GM12878 (cell line): ENCODE measurements around the gene PCNP. TPM values are rescaled to one million over a fixed set of nuclear protein-coding genes. Genes with fewer than 3 reads are reported as not detected.
"Not testable (repeated sequence)": the region's sequence is repeated elsewhere in the genome, so short reads cannot be mapped to it uniquely, and the experiment has no call there.

Experiments used
- ATAC-seq: fragments of 200-7000 bp; cut with Tn5 transposase; 3 replicates; pipeline ENCODE4 v1.9.1; 2020; ENCODE audit warnings: mild to moderate bottlenecking, moderate library complexity
- BruUV-seq: library from RNA; stranded (reverse); fragments of 400-500 nt; replicated peaks from 2 replicates; lab custom pipeline; 2021; lab: Mats Ljungman, UMichigan
- CTCF ChIA-PET: fragments of 300-600 bp; sonication (Branson Sonifier 250); formaldehyde crosslinking; extraction: SDS; loops from one replicate; lab custom pipeline; 2021; ENCODE audit warnings: inconsistent platforms; lab: Yijun Ruan, JAX
- POLR2A ChIA-PET: fragments of 350-600 bp; formaldehyde crosslinking; extraction: SDS; loops from one replicate; lab custom pipeline; 2021; ENCODE audit warnings: inconsistent platforms; lab: Charles Lee
- RAD21 ChIA-PET: fragments of 300-600 bp; sonication (Branson Sonifier 250); formaldehyde crosslinking; loops from one replicate; lab custom pipeline; 2023; ENCODE audit warnings: antibody characterized with exemption; ENCODE audit not compliant: unreplicated experiment; lab: Charles Lee
- SMC1A ChIA-PET: fragments of 300-600 bp; sonication (Branson Sonifier 250); formaldehyde crosslinking; loops from one replicate; lab custom pipeline; 2023; ENCODE audit not compliant: unreplicated experiment, uncharacterized antibody; lab: Charles Lee
- DNase-seq: peaks from one replicate; pipeline ENCODE4 v3.0.0-alpha.2; 2011; ENCODE audit warnings: low read depth, low spot score
- FAIRE-seq: peaks from 3 replicates; lab custom pipeline; 2011; peaks lifted over from hg19 to GRCh38; lab: Jason Lieb, UNC
- H2AFZ ChIP-seq: 2 replicates; pipeline ENCODE4 v1.6.0; 2011; ENCODE audit warnings: low read depth, low read length, control low read depth; ENCODE audit not compliant: control insufficient read depth
- H3K27ac ChIP-seq: 2 replicates; pipeline ENCODE4 v1.5.1; 2011; ENCODE audit warnings: control low read depth; ENCODE audit not compliant: control insufficient read depth, insufficient read depth
- H3K27me3 ChIP-seq, 2 experiments: replicated peaks in 1 of 2; 2 replicates each; pipeline versions ENCODE4 v1.6.0 to v1.6.1; 2011; ENCODE audit warnings: low read length in 1 of 2; ENCODE audit not compliant: control insufficient read depth in 2 of 2, insufficient read depth in 2 of 2
- H3K36me3 ChIP-seq, 2 experiments: 2 replicates each; pipeline ENCODE4 v1.5.1; 2011; ENCODE audit warnings: low read length in 1 of 2; ENCODE audit not compliant: control insufficient read depth in 2 of 2, insufficient read depth in 2 of 2
- H3K4me1 ChIP-seq: 2 replicates; pipeline ENCODE4 v1.6.1; 2011; ENCODE audit warnings: mild to moderate bottlenecking, low read length, moderate library complexity, mixed read lengths; ENCODE audit not compliant: control insufficient read depth, insufficient read depth
- H3K4me2 ChIP-seq: 2 replicates; pipeline ENCODE4 v1.6.0; 2011; ENCODE audit warnings: control low read depth; ENCODE audit not compliant: control insufficient read depth, insufficient read depth
- H3K4me3 ChIP-seq: fragments of 200-600 bp; sonication (generic); 2 replicates; pipeline ENCODE4 v1.5.1; 2016
- H3K79me2 ChIP-seq: 2 replicates; pipeline ENCODE4 v1.6.0; 2011; ENCODE audit warnings: low read length; ENCODE audit not compliant: control insufficient read depth, insufficient read depth
- H3K9ac ChIP-seq: 2 replicates; pipeline ENCODE4 v1.8.0; 2011; ENCODE audit warnings: low read length, control low read depth, mixed read lengths; ENCODE audit not compliant: control insufficient read depth, insufficient read depth
- H3K9me3 ChIP-seq: replicated peaks from 3 replicates; pipeline ENCODE4 v1.5.1; 2011; ENCODE audit warnings: mild to moderate bottlenecking, low read length; ENCODE audit not compliant: control insufficient read depth, insufficient read depth
- H4K20me1 ChIP-seq: 2 replicates; pipeline ENCODE4 v1.6.0; 2011; ENCODE audit not compliant: control insufficient read depth, insufficient read depth
- ESRRA ChIP-seq: IDR thresholded peaks from 2 replicates; pipeline ENCODE4 v1.6.1; 2012; ENCODE audit warnings: mild to moderate bottlenecking, low read length, improper control_type of control experiment
- FOXK2 ChIP-seq: fragments of 450-650 bp; IDR thresholded peaks from 2 replicates; pipeline ENCODE4 v1.6.1; 2017; ENCODE audit warnings: mild to moderate bottlenecking, moderate library complexity
- LARP7 ChIP-seq: fragments of 450-650 bp; IDR thresholded peaks from 2 replicates; pipeline ENCODE4 v1.6.1; 2017; ENCODE audit warnings: mild to moderate bottlenecking
- MEF2A ChIP-seq: IDR thresholded peaks from 2 replicates; pipeline ENCODE4 v1.6.1; 2011; ENCODE audit warnings: low read depth, mild to moderate bottlenecking, low read length, moderate library complexity; ENCODE audit not compliant: insufficient read depth
- NFYB ChIP-seq: IDR thresholded peaks from 2 replicates; pipeline ENCODE4 v1.6.1; 2011; ENCODE audit warnings: low read depth, mild to moderate bottlenecking, low read length, improper control_type of control experiment, moderate library complexity; ENCODE audit not compliant: insufficient read depth
- PAX8 ChIP-seq: fragments of 450-650 bp; IDR thresholded peaks from 2 replicates; pipeline ENCODE4 v1.6.1; 2017; ENCODE audit warnings: mild to moderate bottlenecking, moderate library complexity
- PBX3 ChIP-seq: IDR thresholded peaks from 2 replicates; pipeline ENCODE4 v1.6.1; 2011; ENCODE audit warnings: mild to moderate bottlenecking, low read depth, low read length, moderate library complexity; ENCODE audit not compliant: insufficient replicate concordance
- SIX5 ChIP-seq: IDR thresholded peaks from 2 replicates; pipeline ENCODE4 v1.6.1; 2011; ENCODE audit warnings: mild to moderate bottlenecking, low read depth, low read length, moderate library complexity; ENCODE audit not compliant: severe bottlenecking
- STAT1 ChIP-seq: fragments of 450-650 bp; conservative IDR thresholded peaks from 2 replicates; pipeline ENCODE4 v1.6.1; 2014; ENCODE audit warnings: antibody characterized with exemption, mild to moderate bottlenecking
- TAF1 ChIP-seq: IDR thresholded peaks from 2 replicates; pipeline ENCODE4 v1.6.1; 2011; ENCODE audit warnings: mild to moderate bottlenecking, low read depth, low read length, borderline replicate concordance
- TBL1XR1 ChIP-seq: IDR thresholded peaks from 2 replicates; pipeline ENCODE4 v1.6.1; 2012; ENCODE audit warnings: low read depth, low read length, improper control_type of control experiment
- TCF3 ChIP-seq: IDR thresholded peaks from 2 replicates; pipeline ENCODE4 v1.6.1; 2012; ENCODE audit warnings: low read depth, mild to moderate bottlenecking, low read length, borderline replicate concordance; ENCODE audit not compliant: insufficient read depth
- ZNF24 ChIP-seq: fragments of 450-650 bp; IDR thresholded peaks from 2 replicates; pipeline ENCODE4 v1.6.1; 2017; ENCODE audit warnings: antibody characterized with exemption, mild to moderate bottlenecking
- ZZZ3 ChIP-seq: IDR thresholded peaks from 2 replicates; pipeline ENCODE4 v1.6.1; 2011; ENCODE audit warnings: low read depth; ENCODE audit not compliant: control insufficient read depth, insufficient read length
- WGBS: methylation state at CpG from one replicate; pipeline ENCODE4 v1.1.6; 2016; ENCODE audit warnings: low lambda C conversion rate; ENCODE audit not compliant: insufficient replicate concordance, insufficient coverage; ENCODE audit errors: missing lambda C conversion rate; 5-methylcytosine and 5-hydroxymethylcytosine counted together
- in situ Hi-C: fragments of 300-500 bp; cut with MboI; formaldehyde crosslinking; loops from 9 replicates; pipeline ENCODE4 v1.14.3; 2018; ENCODE audit warnings: mixed read lengths
- intact Hi-C: fragments of 100-400 bp; cut with micrococcal nuclease; formaldehyde crosslinking; loops from one replicate; pipeline ENCODE4 v1.14.2; 2022; ENCODE audit not compliant: unreplicated experiment
- polyA plus RNA-seq, 11 experiments: library from polyadenylated mRNA; depleted of rRNA in 4 of 11; unstranded in 6 of 11; stranded (reverse) in 5 of 11; fragments of >200 nt; fragmentation: Nextera tagmentation in 4 of 11; fragmentation: Illumina TruSeq in 1 of 11; extraction: Ambion mirVana in 4 of 11; extraction: Trizol in 1 of 11; gene quantifications; 1 replicate in 1 of 11; 2 replicates in 10 of 11; pipeline versions ENCODE4 v1.2.1 to v1.2.3, GENCODE V29; 2011 to 2016; ENCODE audit warnings: inconsistent platforms in 2 of 11, missing spikeins in 2 of 11, low read depth in 1 of 11
- total RNA-seq, 4 experiments: library from RNA; depleted of rRNA in 3 of 4; stranded (reverse); fragments of >200 nt in 3 of 4; fragmentation: Illumina TruSeq in 1 of 4; extraction: Trizol in 1 of 4; gene quantifications; 2 replicates each; pipeline versions ENCODE4 v1.2.1 to v1.2.3, GENCODE V29; 2013 to 2021

The PCNP gene
- total and polyA plus RNA-seq, 10 of the 15 experiments (the other 5 are each of a cell fraction or from before 2014, with no cell fraction given), result 49.8 to 179 (median 109) TPM

DNA sequence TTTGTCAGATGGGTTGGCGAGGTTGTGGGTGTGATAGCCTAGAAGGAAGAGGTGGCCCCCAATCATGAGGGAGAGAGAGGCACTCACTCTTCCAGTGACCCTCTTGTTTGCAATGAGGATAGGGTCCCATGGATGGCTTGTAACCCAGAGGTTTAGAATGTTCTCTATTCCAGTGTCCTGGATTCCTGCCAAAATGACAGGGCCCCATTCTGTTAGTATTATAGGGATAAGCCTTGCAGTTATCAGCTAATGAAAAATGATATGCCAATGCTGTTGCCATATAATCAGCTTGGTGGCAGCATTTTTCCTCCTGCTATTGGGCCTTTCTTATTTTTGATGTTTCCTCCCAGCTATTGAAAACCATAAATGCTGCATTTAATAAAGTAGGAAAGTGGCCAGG lies 37.7 kb upstream of the PCNP start:
- intact Hi-C loops (no loop called here), in situ Hi-C loops (no loop called here)
- no peaks in the 10 kb centered on the region for H3K79me2 ChIP-seq
- no peaks in the 10 kb centered on the region for H3K4me1 ChIP-seq
- H3K27ac ChIP-seq, result no peak overlapping the region
- H3K4me2 ChIP-seq, result no peak overlapping the region
- ChIA-PET SMC1A (interaction anchor here (0.8 to 1.5 kb wide), 4 partner anchors 9 to 191 kb away, joined by 3 read pairs; no protein-coding TSS in a partner anchor), POLR2A (no interaction called here), CTCF (interaction anchor here (1.2 kb wide), 1 partner anchor 9 kb away, joined by 3 read pairs; no protein-coding TSS in a partner anchor), RAD21 (no interaction called here)
- no peaks in the 10 kb centered on the region for H3K36me3 ChIP-seq
- TF ChIP-seq MEF2A (no peak), PBX3 (no peak), SIX5 (no peak), TBL1XR1 (no peak), STAT1 (no peak), ZNF24 (no peak), FOXK2 (no peak), NFYB (no peak), TAF1 (no peak), PAX8 (no peak), ZZZ3 (no peak), LARP7 (no peak), TCF3 (no peak), ESRRA (no peak)
- H4K20me1 ChIP-seq, result no peaks in the 10 kb centered on the region
- no peaks in the 10 kb centered on the region for H3K9me3 ChIP-seq
- 20% methylated on average over 1 of the region's 1 CpG for WGBS
- H3K9ac ChIP-seq, result no peak overlapping the region
- no peak overlapping the region for H2AFZ ChIP-seq
- no peak overlapping the region for H3K4me3 ChIP-seq
- no TSS peak for BruUV-seq
- no peak for FAIRE-seq
- ATAC-seq, result no peak
- no peaks in the 10 kb centered on the region for H3K27me3 ChIP-seq
- no peak for DNase-seq

DNA sequence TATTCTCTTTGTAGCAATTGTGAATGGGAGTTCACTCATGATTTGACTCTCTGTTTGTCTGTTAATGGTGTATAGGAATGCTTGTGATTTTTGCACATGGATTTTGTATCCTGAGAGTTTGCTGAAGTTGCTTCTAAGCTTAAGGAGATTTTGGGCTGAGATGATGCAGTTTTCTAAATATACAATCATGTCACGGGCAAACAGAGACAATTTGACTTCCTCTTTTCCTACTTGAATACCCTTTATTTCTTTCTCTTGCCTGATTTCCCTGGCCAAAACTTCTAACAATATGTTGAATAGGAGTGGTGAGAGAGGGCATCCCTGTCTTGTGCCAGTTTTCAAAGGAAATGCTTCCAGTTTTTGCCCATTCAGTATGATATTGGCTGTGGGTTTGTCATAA lies 37.0 kb upstream of the PCNP start:
- WGBS, result 35% methylated on average over 1 of the region's 1 CpG
- H2AFZ ChIP-seq, H3K9ac ChIP-seq, H3K27me3 ChIP-seq, H4K20me1 ChIP-seq, H3K4me3 ChIP-seq, POLR2A ChIA-PET, in situ Hi-C loops, H3K4me1 ChIP-seq, H3K9me3 ChIP-seq, H3K27ac ChIP-seq, DNase-seq, BruUV-seq, intact Hi-C loops, H3K79me2 ChIP-seq, CTCF ChIA-PET, RAD21 ChIA-PET, H3K4me2 ChIP-seq, ATAC-seq, FAIRE-seq, H3K36me3 ChIP-seq: not testable (repeated sequence)
- SMC1A ChIA-PET, result interaction anchor here (0.8 kb wide), 1 partner anchor 191 kb away, joined by 3 read pairs; no protein-coding TSS in a partner anchor
